Activated CD4-positive, alpha-beta T cell treated with anti-CD3 and anti-CD28 coated beads, Interleukin-2, Interleukin-4, amounts not matched to agents 100 ng/mL and 50 ng/mL, durations not matched to agents 16 hours and 8 hours (primary cell): ENCODE data around the gene CCDC150.
"Not testable (repeated sequence)": the region's sequence is repeated elsewhere in the genome, so short reads cannot be mapped to it uniquely, and the experiment has no call there.

Experiments used
- DNase-seq: peaks from one replicate; pipeline ENCODE4 v3.0.0-alpha.2; 2020; ENCODE audit warnings: low spot score

The CCDC150 gene

GRCh38 chr2:196639180-196640030, at the start of gene CCDC150:
Gene CCDC150, plus strand, starts transcription at chr2:196639715. Its CDS starts 52 bp downstream, at chr2:196639767.
- peak; percentile 97 for DNase-seq

GRCh38 chr2:196590286-196590685, 49.2 kb upstream of the CCDC150 start:
- DNase-seq: no peak

DNA sequence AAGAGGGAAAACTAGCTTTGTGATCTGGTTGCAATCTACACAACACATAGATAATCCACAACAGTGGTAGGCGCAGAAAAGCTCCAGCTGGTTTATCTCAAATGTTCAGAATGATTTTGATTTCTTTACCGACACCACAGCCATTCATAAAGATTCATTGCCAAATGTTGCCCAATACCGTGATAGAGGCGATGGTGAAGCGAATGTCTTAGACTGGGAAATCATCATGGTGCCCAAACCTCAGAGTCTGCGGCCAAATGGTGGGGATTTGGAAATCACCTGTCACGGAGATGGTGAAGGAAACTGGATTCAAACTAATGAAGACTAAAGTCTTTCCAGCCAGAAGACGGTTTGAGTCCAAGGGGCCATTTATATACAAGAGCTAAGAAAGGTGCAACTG, 48.5 kb upstream of the CCDC150 start:
- no peak for DNase-seq

- no peak for DNase-seq
Observed at GRCh38 chr2:196591621-196592022, 47.9 kb upstream of the CCDC150 start.

- DNase-seq: no peak
Observed at GRCh38 chr2:196592331-196592910, 47.1 kb upstream of the CCDC150 start.

GRCh38 chr2:196592911-196593881, 46.3 kb upstream of the CCDC150 start, which contains the start of gene HECW2:
Gene HECW2, minus strand, starts transcription at chr2:196593554.
- no peak for DNase-seq

- no peak for DNase-seq
Observed at GRCh38 chr2:196594158-196594557, 45.4 kb upstream of the CCDC150 start.

DNA sequence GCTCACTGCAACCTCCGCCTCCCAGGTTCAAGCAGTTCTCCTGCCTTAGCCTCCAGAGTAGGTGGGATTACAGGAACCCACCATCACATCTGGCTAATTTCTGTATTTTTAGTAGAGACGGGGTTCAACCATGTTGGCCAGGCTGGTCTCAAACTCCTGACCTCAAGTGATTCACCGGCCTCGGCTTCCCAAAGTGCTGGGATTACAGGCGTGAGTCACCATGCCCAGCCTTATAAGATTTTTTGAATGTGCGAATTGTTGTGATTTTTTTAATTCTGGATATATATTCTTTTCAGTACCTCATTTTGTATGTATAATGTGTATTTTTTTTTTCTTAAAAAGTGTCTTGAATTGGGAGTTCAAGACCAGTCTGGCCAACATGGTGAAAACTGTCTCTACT, 42.0 kb upstream of the CCDC150 start:
- DNase-seq: no peak

- DNase-seq: no peak
Observed at GRCh38 chr2:196598412-196598811, 41.1 kb upstream of the CCDC150 start.

DNA sequence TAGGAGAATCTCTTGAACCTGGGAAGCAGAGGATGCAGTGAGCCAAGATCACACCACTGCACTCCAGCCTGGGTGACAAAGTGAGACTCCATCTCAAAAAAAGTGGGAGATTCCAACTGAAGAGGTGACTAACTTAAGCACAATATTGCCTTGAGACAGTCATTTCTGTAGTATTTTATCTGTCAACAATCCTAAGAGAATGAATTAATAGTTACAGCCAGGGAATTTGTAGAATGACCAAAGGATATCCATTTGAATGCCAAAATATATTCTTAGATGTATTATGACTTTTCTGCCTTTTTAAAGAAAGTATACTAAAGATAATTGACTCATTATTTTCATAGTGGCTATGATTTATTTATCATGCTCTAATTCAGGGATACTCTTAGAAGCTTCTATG, 40.7 kb upstream of the CCDC150 start:
- no peak for DNase-seq

- DNase-seq: no peak
Observed at GRCh38 chr2:196601430-196602306, 37.8 kb upstream of the CCDC150 start.

DNA sequence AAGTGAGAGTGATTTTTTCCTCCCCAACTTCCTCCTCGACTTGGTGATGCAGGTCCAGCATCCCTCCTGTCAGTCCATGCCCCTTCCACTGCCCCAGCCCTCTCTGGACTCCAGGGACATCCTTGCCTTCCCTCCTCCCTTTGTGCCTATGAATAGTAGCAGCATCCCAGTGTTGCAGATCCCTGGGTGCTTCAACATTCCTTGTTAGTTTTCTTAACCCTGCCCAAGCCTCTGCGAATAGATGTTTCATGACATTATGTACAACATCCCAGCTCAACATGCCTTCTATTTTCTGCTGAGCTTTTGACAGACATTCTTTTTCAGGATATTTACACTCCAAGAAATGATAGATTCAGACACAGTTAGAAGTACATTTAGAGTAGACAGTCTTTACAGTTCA, 35.3 kb upstream of the CCDC150 start:
- no peak for DNase-seq

- no peak for DNase-seq
Observed at GRCh38 chr2:196606516-196606915, 33.0 kb upstream of the CCDC150 start.

GRCh38 chr2:196607073-196607472, 32.4 kb upstream of the CCDC150 start:
- no peak for DNase-seq

- not testable (repeated sequence) for DNase-seq
Observed at GRCh38 chr2:196607896-196608295, 31.6 kb upstream of the CCDC150 start.

DNA sequence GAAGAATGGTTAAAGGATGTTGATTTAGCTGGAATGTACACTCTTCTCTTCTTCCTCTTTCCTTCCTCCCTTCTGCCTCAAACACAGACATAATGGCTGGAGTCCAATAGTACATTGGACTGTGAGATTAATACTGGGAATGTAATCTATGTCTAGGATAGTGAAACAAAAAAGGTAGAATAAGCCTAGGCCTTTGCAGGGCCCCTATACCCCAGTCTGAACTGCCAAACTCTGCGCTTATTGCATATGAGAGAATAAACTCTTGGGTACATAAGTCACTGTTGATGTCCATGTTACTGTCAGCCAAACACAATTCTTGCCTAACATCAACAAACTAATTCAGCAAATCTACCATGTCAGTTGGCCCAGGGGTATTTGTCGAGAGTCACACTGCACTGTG, 29.7 kb upstream of the CCDC150 start:
- no peak for DNase-seq

- DNase-seq: no peak
Observed at GRCh38 chr2:196610796-196611195, 28.7 kb upstream of the CCDC150 start.

DNA sequence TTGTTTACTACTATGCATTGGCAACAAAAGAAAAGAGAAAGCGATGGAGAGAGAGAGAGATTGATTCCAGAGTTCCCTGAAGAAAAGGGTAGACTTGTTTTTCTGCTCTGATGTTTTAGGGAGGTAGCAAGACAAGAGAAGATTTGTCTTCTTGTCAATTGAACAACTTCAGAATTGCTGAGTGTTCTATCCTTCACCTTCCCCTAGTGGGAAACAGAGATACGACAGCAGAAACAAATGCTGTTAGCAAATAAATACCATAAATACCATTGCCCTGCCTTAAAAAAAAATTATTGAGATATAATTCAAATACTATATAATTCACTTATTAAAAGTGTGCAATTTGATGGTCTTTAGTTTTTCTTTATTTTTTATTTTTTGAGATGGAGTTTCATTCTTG, 26.2 kb upstream of the CCDC150 start:
- no peak for DNase-seq

GRCh38 chr2:196617430-196617829, 22.1 kb upstream of the CCDC150 start:
- DNase-seq: no peak

- DNase-seq: no peak
Observed at GRCh38 chr2:196618661-196619060, 20.9 kb upstream of the CCDC150 start.

DNA sequence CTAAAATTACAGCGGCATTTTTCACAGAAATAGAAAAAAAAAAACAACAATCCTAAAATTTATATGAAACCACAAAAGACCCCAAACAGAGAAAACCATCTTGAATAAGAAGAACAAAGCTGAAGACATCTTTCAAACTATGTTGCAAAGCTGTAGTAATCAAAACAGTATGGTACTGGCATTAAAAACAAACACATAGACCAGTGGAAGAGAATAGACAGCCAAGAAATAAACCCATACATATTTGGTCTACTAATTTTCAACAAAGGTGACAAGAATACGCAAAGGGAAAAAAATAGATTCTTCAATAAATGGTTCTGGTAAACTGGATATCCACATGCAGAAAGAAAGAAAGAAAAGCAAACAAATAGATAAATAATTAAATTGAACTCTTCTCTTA, 9.0 kb upstream of the CCDC150 start:
- DNase-seq: no peak
